DND-41 (cell line): ENCODE measurements around the gene NTN1.

Experiments used
- CTCF ChIP-seq: IDR thresholded peaks from 2 replicates; pipeline ENCODE4 v1.5.1; 2012; ENCODE audit warnings: borderline replicate concordance, low read length, moderate library complexity, mild to moderate bottlenecking; ENCODE audit not compliant: poor library complexity, severe bottlenecking; ENCODE audit errors: extremely low read depth
- EZH2 ChIP-seq: IDR thresholded peaks from 3 replicates; pipeline ENCODE4 v1.6.1; 2012; ENCODE audit warnings: borderline replicate concordance, low read depth, mild to moderate bottlenecking, moderate library complexity, low read length, inconsistent platforms; ENCODE audit not compliant: severe bottlenecking

- TF ChIP-seq CTCF (no peak), EZH2 (no peak)
These were observed 174.1 kb downstream of the NTN1 start for GRCh38 chr17:9195411-9195810.
